ENCODE results near the gene METTL9.

The METTL9 gene

DNA sequence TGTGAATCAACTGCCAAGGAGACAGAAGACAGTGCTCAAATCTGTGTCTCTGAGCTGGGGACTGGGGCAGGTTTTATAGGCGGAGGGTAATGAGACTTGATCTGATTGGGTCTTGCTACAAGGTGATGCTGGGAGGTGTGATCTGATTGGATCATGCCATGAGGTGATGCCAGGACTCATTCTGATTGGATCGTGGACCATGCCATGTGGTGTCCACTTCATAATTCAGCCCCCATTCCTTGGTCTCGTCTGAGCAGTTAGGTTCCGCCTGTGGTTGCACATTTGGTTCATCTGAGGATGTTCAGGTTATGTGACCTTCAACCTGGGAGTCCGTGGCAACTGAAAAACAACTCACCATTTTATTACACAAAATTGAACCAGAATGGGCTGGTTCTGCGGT lies 105.4 kb downstream of the METTL9 start:
- DNase-seq (ENCODE audit: low read depth in 2 of 2) = no peak
- TF ChIP-seq, protein P1, sequence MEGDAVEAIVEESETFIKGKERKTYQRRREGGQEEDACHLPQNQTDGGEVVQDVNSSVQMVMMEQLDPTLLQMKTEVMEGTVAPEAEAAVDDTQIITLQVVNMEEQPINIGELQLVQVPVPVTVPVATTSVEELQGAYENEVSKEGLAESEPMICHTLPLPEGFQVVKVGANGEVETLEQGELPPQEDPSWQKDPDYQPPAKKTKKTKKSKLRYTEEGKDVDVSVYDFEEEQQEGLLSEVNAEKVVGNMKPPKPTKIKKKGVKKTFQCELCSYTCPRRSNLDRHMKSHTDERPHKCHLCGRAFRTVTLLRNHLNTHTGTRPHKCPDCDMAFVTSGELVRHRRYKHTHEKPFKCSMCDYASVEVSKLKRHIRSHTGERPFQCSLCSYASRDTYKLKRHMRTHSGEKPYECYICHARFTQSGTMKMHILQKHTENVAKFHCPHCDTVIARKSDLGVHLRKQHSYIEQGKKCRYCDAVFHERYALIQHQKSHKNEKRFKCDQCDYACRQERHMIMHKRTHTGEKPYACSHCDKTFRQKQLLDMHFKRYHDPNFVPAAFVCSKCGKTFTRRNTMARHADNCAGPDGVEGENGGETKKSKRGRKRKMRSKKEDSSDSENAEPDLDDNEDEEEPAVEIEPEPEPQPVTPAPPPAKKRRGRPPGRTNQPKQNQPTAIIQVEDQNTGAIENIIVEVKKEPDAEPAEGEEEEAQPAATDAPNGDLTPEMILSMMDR (IDR thresholded peaks at IDR 0.05; ENCODE audit: low read depth, low read length) = no peak
- H3K4me3 ChIP-seq (replicated peaks in 1 of 2; ENCODE audit: low read depth in 2 of 2, low read length in 2 of 2) = no peak overlapping the region
